IPS DF 6.9 (cell line): ENCODE measurements around the gene FGFR2.

Experiments used
- DNase-seq: peaks from one replicate; pipeline ENCODE4 v3.0.0-alpha.2; 2013; ENCODE audit warnings: low read depth, low spot score
- H3K27ac ChIP-seq: one replicate; pipeline ENCODE4 v1.5.1; 2013; ENCODE audit warnings: low read length, control low read depth
- H3K27me3 ChIP-seq: 2 replicates; pipeline ENCODE4 v1.6.1; 2013; ENCODE audit warnings: mild to moderate bottlenecking, low read length; ENCODE audit not compliant: control insufficient read depth, insufficient read depth
- H3K36me3 ChIP-seq: 2 replicates; pipeline ENCODE4 v1.6.1; 2013; ENCODE audit warnings: low read length; ENCODE audit not compliant: control insufficient read depth, insufficient read depth
- H3K4me1 ChIP-seq: 2 replicates; pipeline ENCODE4 v1.6.1; 2013; ENCODE audit warnings: low read length; ENCODE audit not compliant: control insufficient read depth, insufficient read depth
- H3K4me3 ChIP-seq: 2 replicates; pipeline ENCODE4 v1.5.1; 2013; ENCODE audit warnings: mild to moderate bottlenecking, low read length
- H3K9me3 ChIP-seq: 2 replicates; pipeline ENCODE4 v1.6.1; 2013; ENCODE audit warnings: low read length, inconsistent platforms; ENCODE audit not compliant: control insufficient read depth, insufficient read depth
- WGBS: extraction: QIAGEN DNeasy Blood & Tissue Kit; methylation state at CpG from one replicate; pipeline ENCODE4 v1.1.7; 2013; ENCODE audit warnings: mixed read lengths, missing lambda C conversion rate; ENCODE audit not compliant: insufficient read length, insufficient coverage; 5-methylcytosine and 5-hydroxymethylcytosine counted together

Gene FGFR2

GRCh38 chr10:121627876-121628581 lies 29.8 kb upstream of the FGFR2 start:
- Histone ChIP-seq H3K9me3 (no peaks in the 10 kb centered on the region), H3K4me3 (no peak overlapping the region), H3K27me3 (no peaks in the 10 kb centered on the region), H3K4me1 (no peaks in the 10 kb centered on the region), H3K27ac (no peak overlapping the region), H3K36me3 (no peaks in the 10 kb centered on the region)
- no CpG with 5 or more reads among the region's 15 CpGs for WGBS
- DNase-seq: no peak

DNA sequence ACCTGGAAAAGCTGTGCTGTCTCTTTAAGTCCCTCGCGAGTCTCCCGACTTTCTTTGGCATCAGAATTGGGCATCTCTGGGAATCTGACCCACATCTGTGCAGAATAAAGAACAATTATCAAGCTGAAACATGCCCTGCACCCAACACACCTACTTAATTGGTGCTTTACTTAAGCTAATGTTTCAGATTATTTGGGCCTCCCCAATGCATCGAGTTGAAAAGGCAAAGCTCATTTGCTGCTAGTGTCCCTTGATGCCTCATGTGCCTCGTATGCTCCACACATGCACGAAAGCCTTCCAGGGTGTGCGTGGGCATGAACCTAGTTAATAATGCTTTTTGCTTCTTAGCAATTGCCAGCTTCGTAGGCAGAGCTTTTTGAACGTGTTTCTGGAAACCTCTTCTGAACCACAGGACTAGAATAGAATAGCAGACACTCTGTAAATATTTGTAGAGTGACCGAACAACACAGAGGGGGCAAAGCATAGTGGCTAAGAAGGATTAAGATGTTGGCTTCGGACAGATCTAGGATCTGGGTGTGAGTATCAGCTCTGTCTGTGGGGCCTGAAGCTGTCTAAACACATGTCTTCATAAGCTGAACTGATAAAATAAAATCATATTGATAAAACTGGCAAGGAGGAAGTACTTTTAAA lies 26.7 kb upstream of the FGFR2 start:
- Histone ChIP-seq H3K27ac (no peak overlapping the region), H3K36me3 (no peaks in the 10 kb centered on the region), H3K4me3 (no peak overlapping the region), H3K27me3 (no peaks in the 10 kb centered on the region), H3K9me3 (no peaks in the 10 kb centered on the region), H3K4me1 (no peaks in the 10 kb centered on the region)
- DNase-seq: no peak
- no CpG with 5 or more reads among the region's 11 CpGs for WGBS

- Histone ChIP-seq H3K9me3 (0 out of 2 replicates have a peak, but pooled peaks cover 2% of the 10 kb centered on the region), H3K36me3 (no peaks in the 10 kb centered on the region), H3K27ac (no peak overlapping the region), H3K27me3 (no peaks in the 10 kb centered on the region), H3K4me1 (no peaks in the 10 kb centered on the region), H3K4me3 (no peak overlapping the region)
- no peak for DNase-seq
- WGBS: 100% methylated on average over 1 of the region's 2 CpGs
Measured at GRCh38 chr10:121618906-121619305, 20.7 kb upstream of the FGFR2 start.

DNA sequence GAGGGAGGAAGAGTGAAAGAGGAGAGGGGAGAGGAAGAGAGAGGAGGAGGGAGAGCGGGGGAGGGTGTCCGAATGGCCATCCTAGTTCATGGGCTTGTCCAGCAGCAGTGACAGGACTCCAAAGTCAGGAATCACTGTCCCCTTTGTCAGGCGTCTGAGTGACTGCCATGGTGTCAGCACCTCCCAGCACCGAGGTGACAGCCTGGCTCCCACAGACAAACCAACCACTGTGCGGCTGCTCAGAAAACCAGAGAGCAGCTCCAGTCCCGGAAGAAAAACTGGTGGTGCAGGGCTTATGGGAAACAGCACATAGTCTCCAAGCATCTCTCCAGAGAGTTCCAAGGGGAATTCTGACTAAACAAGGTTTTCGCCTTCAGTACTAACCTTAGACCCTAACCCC lies 18.9 kb upstream of the FGFR2 start:
- WGBS: no CpG with 5 or more reads among the region's 7 CpGs
- DNase-seq: no peak
- H3K9me3 ChIP-seq: 0 out of 2 replicates have a peak, but pooled peaks cover 2% of the 10 kb centered on the region
- H3K4me1 ChIP-seq: no peaks in the 10 kb centered on the region
- no peaks in the 10 kb centered on the region for H3K27me3 ChIP-seq
- no peak overlapping the region for H3K27ac ChIP-seq
- H3K36me3 ChIP-seq: no peaks in the 10 kb centered on the region
- H3K4me3 ChIP-seq: no peak overlapping the region

GRCh38 chr10:121616291-121616690 lies 18.0 kb upstream of the FGFR2 start:
- Histone ChIP-seq H3K27me3 (no peaks in the 10 kb centered on the region), H3K4me3 (no peak overlapping the region), H3K9me3 (0 out of 2 replicates have a peak, but pooled peaks cover 2% of the 10 kb centered on the region), H3K36me3 (no peaks in the 10 kb centered on the region), H3K27ac (no peak overlapping the region), H3K4me1 (no peaks in the 10 kb centered on the region)
- no CpG with 5 or more reads among the region's 11 CpGs for WGBS
- DNase-seq: no peak

GRCh38 chr10:121615836-121616235 lies 17.6 kb upstream of the FGFR2 start:
- no peaks in the 10 kb centered on the region for H3K27me3 ChIP-seq
- no peak overlapping the region for H3K27ac ChIP-seq
- no peaks in the 10 kb centered on the region for H3K4me1 ChIP-seq
- H3K4me3 ChIP-seq: no peak overlapping the region
- no peak for DNase-seq
- 0 out of 2 replicates have a peak, but pooled peaks cover 2% of the 10 kb centered on the region for H3K9me3 ChIP-seq
- H3K36me3 ChIP-seq: no peaks in the 10 kb centered on the region
- no CpG with 5 or more reads among the region's 7 CpGs for WGBS

DNA sequence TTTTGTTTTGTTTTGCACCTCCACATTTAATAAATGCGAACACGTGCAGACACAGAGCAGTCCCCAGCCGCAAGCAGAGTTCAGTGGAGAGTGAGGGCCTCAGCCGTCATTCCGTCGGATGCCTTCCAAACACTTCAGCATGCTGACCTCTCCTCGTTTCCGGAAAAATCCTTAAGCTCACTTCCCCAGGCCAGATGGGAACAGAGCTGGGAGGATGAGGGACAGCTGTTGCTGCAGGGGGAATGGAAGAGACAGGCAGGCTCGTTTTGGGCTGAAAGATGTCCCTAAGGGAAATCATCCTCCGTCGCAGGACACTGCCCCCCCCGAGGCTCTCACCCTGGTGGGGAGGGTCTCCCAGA lies 17.2 kb upstream of the FGFR2 start:
- Histone ChIP-seq H3K36me3 (no peaks in the 10 kb centered on the region), H3K9me3 (0 out of 2 replicates have a peak, but pooled peaks cover 2% of the 10 kb centered on the region), H3K27ac (no peak overlapping the region), H3K27me3 (no peaks in the 10 kb centered on the region), H3K4me3 (no peak overlapping the region), H3K4me1 (no peaks in the 10 kb centered on the region)
- WGBS: no CpG with 5 or more reads among the region's 12 CpGs
- no peak for DNase-seq

DNA sequence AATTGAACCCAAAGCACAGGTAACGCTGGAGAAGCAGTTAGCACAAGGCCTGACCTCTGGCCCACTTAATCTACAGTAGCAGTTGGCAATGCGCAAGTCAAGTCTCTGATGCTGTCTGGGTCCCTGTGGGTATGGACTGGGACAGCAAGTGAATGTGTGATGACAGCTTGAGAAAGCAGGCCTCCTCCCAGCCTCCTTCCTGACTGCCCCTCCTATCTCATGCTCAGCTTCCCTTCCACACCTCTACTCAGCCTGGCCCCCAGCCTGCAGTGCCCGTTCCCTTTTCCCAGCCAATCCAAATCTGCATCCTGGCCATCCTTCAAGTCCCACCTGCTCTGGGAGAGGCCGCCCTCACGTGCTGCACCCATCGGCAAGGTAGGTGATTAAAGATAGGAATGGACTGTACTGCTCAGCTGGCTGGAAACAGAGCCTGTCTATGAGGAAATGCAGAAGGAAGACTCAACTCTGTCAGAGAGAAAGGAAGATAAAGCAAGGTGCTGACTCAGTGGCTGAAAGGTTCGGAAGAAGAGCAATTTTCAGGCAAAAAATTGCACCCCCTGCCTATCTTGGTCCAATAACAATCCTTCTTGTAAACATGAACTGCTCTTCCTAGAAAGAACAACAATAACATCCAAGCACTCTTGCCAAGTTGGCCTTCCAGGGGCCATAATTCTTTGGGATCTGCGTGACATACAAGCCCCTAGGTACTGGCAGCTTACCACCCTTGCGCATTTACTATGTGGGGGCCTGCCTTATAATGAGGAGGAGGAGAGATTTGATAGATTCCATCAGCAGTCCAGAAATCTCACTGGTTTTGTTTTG lies 16.6 kb upstream of the FGFR2 start:
- no peaks in the 10 kb centered on the region for H3K4me1 ChIP-seq
- H3K27me3 ChIP-seq: no peaks in the 10 kb centered on the region
- WGBS: no CpG with 5 or more reads among the region's 9 CpGs

DNA sequence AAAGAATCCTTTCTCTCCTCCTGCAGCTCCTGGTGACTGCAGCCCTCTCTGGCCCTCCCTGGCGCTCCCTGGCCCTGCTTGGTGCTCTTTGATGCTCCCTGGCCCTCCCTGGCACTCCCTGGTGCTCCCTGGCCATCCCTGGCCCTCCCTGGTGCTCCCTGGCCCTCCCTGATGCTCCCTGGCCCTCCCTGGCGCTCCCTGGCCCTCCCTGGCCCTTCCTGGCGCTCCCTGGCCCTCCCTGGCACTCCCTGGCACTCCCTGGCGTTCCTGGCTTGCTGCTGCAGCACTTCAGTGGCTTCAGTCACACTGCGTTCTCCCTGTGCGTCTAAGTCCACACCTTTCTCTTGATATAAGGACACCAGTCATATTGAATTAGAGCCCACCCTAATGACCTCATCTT lies 15.2 kb upstream of the FGFR2 start:
- no peak overlapping the region for H3K4me3 ChIP-seq
- no peaks in the 10 kb centered on the region for H3K4me1 ChIP-seq
- H3K36me3 ChIP-seq: no peaks in the 10 kb centered on the region
- no peaks in the 10 kb centered on the region for H3K9me3 ChIP-seq
- no peak for DNase-seq
- no peaks in the 10 kb centered on the region for H3K27me3 ChIP-seq
- WGBS: no CpG with 5 or more reads among the region's 6 CpGs
- no peak overlapping the region for H3K27ac ChIP-seq

More for the DNA sequence above, 16.6 kb upstream of the FGFR2 start:
- no peak overlapping the region for H3K4me3 ChIP-seq
- no peak overlapping the region for H3K27ac ChIP-seq
- H3K9me3 ChIP-seq: 0 out of 2 replicates have a peak, but pooled peaks cover 2% of the 10 kb centered on the region
- H3K36me3 ChIP-seq: no peaks in the 10 kb centered on the region
- no peak for DNase-seq

DNA sequence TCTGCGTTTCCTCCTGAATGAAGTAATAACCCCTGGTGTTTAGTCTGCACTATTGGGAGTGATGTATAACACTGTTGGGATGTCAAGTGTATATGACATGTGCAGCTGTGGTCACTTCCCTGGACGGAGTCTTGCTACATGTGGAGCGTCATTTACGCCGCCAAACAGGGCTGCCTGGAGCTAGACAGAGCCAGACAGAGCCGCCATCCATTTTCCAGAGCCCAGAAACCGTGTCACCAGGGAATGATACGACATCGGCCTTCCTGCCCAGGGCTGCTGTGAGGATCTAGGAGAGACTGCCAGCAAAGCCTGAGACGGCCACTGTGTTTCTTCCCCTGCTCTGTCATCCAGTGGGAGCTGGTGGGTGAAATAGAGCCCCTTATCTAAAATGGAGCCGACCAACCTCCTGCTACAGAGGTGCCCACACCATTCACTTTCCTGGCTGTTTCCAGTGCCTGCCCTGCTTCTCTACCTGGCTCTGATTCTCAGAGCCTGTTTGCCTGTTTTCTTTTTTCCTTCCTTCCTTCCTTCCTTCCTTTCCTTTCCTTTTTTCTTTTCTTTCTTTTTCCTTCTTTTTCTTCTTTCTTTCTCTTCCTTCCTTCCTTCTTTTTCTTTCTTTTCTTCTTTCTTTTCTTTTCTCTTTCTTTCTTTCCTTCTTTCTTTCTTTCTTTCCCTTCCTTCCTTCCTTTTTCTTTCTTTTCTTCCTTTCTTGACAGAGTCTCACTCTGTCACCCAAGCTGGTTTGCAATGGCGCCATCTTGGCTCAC lies 13.3 kb upstream of the FGFR2 start:
- Histone ChIP-seq H3K27me3 (no peaks in the 10 kb centered on the region), H3K9me3 (no peaks in the 10 kb centered on the region), H3K36me3 (no peaks in the 10 kb centered on the region), H3K4me1 (no peaks in the 10 kb centered on the region), H3K27ac (no peak overlapping the region), H3K4me3 (no peak overlapping the region)
- DNase-seq: no peak
- WGBS: no CpG with 5 or more reads among the region's 12 CpGs
